Endothelial cell of hepatic sinusoid (primary cell): Measurements from ENCODE around the gene IRGC.
"Not testable (repeated sequence)": the region's sequence is repeated elsewhere in the genome, so short reads cannot be mapped to it uniquely, and the experiment has no call there.

Experiments
- in situ Hi-C: cut with HindIII; loops from 2 replicates; pipeline ENCODE4 v1.10.0; 2017; ENCODE audit warnings: low sequenced_read_pairs

The IRGC gene, protein sequence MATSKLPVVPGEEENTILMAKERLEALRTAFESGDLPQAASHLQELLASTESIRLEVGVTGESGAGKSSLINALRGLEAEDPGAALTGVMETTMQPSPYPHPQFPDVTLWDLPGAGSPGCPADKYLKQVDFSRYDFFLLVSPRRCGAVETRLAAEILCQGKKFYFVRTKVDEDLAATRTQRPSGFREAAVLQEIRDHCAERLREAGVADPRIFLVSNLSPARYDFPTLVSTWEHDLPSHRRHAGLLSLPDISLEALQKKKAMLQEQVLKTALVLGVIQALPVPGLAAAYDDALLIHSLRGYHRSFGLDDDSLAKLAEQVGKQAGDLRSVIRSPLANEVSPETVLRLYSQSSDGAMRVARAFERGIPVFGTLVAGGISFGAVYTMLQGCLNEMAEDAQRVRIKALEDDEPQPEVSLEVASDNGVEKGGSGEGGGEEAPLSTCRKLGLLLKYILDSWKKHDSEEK

DNA sequence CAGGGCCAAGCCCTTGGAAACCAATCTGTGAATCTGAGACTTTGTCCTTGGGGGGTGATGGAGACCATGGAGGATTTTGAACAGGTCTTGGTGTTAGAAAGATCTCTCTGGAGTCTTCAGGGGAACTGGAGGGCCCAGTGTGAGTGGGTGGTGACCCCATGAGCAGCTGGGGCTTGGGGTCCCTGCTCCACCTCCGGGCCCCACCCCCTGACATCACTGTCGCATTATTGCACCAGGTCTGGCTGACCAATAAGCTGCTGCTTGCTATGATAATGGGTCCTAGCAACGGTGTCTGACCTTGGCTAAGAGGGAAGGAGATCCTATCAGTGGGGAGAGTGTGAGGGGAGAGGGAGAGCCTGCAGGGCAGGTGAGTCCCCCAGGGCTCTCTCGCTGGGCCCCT lies at the start of gene IRGC:
TSS of gene IRGC (plus strand) at position 301 of the 400 bp plus-strand sequence. CDS start 2,483 bp downstream, outside the sequence.
- in situ Hi-C loops, result no loop called here

DNA sequence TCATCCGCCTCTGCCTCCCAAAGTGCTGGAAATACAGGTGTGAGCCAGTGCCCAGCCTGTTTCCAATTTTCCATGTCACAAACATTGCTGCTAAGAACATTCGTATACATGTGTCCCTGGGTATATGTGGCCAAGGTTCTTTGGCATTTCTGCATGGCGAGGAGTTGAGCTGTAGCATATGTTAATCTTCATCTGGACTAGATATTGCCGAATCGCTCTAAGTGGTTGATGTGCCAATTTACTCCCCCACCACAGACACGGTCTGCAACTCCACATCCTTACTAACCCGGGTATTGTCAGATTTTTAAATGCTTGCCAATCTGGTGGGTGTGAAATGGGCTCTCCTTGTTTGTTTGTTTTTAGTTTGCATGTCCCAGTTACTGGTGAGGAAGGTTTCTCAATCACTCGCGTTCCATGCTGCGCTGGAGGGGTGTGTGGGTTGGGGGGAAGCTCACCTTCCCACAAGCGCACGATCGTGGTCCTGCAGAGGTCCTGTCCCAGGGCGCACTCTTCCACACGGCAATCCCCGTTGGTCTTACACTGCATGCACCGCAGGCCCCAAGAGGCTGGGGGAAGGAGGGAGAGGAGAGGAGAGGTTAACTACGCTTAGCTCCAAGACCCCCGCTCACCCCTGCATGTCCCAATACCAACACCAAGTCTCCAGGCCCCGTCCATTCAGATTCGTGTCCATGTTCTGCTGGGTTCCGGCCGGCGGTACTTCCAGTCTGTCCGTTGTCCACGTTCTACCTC lies 48.6 kb upstream of the IRGC start:
- in situ Hi-C loops, result loop anchor here (5.0 kb wide), 3 partner anchors 55 to 130 kb away; no protein-coding TSS in a partner anchor

DNA sequence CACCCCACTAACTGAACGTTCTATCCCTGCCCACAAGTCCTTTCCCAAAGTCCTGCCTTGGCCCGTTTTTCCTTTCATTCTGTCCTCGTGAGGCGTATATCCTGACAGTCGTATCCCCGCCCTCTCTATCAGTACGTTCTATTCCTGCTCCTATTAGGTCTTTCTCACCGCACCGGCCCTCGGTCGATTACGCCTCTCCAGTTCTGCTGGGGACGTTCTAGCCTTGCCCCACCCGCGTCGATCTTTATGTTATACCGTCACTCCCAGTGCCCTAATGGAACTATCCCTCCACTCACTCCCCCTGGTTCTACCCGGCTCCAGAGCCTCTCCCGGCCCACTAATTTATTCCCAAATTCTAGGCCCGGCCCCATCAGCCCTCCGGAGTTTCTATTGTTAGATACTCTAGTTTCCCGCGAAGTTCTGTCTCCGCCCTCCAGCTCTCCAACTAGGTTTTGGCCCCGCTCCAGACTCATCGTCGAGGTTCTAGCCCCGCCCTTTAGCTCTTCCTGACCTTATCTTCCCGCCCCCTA lies 47.9 kb upstream of the IRGC start:
- in situ Hi-C loops, result loop anchor here (5.0 kb wide), 3 partner anchors 54 to 131 kb away; no protein-coding TSS in a partner anchor

DNA sequence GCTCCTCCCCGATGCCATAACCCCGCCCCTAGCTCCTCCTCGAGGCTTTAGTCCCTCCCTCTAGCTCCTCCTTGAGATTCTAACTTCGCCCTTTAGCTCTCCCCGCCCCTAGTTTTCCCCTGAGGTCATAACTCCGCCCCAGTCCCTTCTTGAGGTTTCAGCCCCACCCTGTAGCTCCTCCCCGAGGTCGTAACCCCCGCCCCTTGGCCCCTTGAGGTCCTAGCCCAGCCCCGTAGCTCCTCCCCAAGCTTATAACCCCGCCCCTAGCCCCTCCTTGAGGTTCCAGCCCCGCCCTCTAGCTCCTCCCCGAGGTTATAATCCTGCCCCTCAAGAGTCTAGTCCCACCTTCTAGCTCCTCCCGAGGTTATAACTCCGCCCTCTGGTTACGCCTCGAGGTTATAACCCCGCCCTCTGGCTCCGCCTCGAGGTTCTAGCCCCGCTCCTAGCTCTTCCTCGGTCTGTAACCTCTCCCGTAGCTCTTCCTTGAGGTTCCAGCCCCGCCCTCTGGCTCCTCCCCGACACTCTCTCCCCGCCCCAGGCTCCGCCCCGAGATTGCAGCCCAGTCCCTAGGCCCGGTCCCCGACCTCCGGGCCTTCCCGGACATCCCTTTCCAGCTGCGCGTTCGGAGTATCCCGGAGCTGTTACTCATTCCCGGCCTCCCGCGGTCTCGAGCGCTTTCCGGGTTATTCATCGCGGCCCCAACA lies 47.3 kb upstream of the IRGC start:
- in situ Hi-C loops, result loop anchor here (5.0 kb wide), 3 partner anchors 54 to 131 kb away; no protein-coding TSS in a partner anchor

DNA sequence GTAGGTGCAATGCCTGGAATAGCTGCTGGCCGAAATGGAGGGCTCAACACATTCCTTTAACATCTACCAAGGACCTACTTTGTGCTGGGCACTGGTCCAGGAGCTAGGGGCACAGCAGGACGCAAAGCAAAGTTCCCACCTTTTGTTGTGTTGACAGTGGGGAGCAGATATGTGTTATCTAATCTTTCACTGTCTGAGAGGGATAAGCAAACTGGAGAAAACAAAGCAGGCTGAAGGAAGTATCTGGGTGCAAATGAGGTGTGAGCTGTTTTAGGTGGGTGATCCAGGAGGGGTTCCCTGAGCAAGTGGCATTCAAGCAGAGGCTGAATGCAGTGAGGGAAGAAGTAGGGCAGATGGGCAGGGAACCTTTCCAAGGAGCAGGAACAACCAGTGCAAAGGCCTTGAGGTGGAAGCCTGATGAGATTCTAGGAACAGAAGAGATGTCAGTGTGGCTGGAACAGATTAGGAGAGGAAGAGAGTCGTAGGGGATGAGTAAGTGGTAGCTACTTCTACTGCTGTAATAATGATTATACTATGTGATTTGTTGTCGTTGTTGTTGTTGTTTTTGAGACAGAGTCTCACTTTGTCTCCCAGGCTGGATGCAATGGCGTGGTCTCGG lies 43.7 kb upstream of the IRGC start:
- in situ Hi-C loops, result no loop called here

DNA sequence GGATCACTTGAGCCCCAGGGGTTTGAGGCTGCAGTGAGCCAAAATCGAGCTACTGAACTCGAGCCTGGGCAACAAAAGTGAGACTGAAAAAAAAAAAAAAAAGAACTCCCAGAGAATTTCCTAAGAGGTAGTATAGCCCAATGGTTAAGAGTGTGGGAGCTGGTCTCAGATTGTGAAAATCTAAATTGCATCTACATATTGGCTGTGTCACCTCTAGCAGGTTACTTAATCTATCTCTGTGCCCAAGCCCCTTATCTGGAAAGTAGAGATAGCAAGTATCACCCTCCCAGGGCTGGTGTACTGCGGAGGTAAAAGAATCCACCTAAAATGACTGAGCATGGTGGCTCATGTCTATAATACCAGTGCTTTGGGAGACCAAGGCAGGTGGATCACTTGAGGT lies 42.2 kb upstream of the IRGC start:
- in situ Hi-C loops, result no loop called here

DNA sequence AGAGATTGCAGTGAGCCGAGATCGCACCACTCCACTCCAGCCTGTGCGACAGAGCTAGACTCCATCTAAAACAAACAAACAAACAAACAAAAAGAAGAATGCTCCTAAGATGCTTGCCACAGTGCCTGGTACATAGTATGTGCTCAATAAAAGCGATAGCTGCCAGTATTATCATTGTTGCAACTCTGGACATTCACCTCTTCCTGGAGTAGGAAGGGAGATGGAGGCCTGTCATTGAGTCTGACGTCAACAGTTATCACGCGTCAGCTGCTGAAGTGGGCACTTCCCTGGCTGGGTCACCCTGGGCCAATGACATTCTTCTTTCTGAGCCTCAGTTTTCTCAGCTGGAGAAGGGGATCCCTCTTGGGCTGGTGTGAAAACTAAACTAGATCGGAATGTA lies 41.7 kb upstream of the IRGC start:
- in situ Hi-C loops, result no loop called here

DNA sequence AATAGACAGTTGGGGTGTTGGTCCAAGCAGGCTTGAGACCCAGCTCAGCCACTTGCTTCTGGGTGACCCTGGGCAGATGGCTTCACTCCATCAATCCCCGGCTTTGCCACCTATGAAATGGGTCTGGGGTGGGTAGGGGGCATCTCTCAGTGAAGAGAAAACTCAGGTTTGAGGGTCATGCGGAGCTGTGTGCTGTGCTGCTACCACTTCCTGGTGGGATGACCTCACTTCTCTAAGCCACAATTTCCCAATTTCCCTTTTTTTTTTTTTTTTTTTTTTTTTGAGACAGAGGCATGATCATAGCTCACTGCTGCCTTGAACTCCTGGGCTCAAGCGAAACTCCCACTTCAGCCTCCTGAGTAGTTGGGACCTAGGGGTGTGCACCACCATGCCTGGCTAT lies 41.3 kb upstream of the IRGC start:
- in situ Hi-C loops, result no loop called here

DNA sequence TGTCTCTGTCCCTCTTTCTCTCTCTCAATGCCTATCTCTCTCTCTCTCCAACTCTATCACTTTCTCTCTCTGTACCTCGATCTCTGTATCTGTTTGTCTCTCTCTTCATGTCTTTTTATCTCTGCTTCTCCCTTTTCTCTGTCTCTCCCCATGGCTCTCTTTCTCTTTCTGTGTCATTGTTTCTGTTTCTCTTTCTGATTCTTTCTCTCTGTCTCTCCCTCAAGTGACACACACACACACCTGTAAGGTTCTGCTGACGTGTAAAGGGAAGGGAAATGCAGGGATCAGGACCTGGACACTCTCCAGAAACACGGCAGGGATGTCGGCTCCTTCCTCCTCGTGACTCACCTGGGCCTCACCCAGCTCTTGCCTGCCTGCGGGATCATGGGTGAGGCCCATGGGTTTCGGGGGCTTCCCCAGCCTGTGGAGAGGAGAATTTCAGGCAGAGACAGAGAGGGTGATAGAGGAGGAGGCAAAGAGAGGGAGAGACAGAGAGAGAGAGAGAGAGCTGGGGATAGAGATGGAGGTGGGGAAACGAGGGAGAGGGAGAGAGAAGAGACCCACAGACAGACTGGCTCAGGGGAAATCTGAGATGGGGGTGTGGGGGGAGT lies 40.5 kb upstream of the IRGC start:
- in situ Hi-C loops, result no loop called here

DNA sequence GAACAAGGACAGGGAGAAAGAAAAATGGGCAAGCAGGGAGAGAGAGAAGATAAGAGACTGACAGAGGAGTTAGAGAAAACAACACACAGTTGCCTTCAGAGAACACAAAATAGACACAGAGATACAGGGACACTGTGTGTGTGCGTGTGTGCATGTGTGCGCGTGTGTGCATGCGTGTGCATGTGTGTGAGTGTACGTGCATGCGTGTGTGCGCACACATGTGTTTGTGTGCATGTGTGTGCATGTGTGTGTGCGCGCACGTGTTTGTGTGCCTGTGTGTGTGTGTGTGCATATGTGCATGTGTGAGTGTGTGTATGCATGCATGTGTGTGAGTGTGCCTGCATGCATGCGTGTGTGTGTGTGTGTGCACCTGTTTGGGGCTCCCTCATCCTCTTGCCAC lies 40.0 kb upstream of the IRGC start:
- in situ Hi-C loops, result no loop called here

DNA sequence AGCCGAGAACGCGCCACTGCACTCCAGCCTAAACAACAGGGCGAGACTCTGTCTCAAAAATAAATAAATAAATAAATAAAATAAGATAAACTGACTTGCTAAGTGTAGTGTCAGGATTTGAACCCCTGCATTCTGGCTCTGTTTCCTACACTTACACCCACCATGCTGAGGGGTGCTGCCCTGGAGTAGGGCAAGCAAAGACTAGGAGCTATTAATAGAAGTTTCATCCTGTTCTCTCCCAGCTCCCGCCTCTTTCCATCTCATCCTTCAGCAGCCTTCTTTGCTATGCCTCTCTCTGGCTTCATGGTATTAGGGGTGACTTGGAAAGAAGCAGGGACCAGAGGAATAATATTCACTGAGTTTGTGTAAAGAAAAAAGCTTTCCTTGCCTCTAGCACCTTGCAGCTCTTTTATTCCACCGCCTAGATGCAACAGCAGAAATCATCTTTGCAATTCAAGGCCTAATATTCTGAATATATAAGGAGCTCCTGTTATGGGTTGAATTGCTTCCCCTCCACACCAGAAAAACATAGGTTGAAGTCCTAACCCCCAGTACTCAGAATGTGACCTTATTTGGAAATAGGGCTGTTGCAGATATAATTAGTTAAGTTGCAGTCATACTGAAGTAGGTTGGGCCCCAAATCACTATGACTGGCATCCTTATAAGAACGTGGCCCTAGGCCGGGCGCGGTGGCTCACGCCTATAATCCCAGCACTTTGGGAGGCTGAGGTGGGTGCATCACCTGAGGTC lies 37.2 kb upstream of the IRGC start:
- in situ Hi-C loops, result no loop called here

DNA sequence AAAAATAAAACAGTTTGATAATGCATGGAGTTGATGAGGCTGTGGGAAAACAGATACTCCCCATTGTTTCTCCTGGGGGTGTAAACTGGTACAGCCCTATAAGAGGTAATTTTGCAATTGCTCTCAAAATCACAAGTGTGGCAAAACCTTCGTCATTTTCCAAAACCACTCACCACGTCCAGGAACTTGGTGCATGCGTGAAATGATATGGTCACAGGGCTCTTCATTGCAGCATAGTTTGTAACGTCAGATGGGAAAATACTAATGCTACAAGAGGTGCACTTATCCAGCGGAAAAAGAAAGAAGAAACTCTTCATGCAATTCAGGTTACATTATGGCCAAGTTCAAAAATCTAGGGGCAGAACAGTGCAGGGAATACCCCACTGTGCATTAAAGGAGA lies 34.1 kb upstream of the IRGC start:
- in situ Hi-C loops, result no loop called here

DNA sequence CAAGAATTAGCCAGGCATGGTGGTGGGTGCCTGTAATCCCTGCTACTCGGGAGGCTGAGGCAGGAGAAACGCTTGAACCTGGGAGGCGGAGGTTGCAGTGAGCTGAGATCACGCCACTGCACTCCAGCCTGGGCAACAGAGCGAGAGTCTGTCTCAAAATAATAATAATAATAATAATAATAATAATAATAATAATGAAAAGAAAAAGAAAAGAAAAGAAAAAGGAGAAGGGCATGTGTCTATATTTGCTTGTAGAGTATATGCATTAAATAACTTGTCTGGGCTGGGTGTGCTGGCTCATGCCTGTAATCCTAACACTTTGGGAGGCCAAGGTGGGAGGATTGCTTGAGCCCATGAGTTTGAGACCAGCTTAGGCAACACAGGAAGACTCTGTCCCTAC lies 33.6 kb upstream of the IRGC start:
- in situ Hi-C loops, result not testable (repeated sequence)

DNA sequence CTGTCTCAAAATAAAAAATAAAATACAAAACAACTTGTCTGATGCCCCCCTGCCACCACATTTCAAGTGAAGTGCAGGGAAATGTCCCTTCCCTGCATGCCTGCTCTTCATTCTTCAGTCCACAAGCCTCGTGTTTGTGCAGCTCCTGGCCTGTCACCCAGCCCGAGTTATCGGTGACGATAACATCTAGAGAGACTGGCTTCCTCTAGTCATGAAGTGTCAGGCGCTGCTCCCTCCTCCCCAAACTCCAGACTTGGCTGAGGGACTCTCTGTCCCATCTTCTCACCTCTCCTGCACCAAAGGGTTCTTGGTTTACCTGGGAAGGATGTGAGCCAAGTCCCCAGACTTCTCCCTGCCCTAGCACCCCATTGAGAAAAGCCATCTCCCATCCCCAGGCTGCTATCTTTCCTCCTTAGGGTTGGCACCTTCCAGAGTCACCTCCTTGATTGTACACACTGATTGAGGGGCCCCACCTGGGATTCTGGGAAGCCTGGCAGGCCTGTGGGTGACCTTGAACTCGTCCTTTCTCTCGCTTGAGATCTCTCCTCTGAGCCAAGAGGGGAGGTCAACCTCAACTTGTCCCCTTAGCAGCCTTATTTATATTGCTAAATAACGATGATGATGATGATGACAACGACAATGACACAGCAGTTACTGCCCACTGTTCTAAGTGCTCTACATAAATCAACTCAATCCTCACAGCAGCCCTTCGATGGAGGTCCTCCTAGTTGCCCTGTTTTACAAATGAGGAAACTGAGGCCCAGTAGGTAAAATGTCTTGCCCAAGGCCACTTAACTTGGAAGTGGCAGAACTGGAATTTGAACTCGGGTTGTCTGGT lies 32.8 kb upstream of the IRGC start:
- in situ Hi-C loops, result no loop called here

DNA sequence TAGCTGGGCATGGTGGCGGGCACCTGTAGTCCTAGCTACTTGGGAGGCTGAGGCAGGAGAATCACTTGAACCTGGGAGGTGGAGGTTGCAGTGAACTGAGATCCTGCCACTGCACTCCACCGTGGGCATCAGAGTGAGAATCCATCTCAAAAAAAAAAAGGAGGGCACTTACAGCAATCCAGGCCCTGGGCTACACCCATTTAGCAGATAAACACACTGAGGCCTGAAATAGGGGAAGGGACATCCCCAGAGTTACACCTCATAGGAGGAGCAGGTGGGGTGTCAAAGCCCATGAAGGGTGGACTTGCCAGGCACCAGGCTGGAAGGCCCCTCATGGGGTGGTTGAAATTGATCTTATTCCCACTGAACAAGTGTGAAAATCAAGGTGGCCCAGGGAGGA lies 32.0 kb upstream of the IRGC start:
- in situ Hi-C loops, result no loop called here

DNA sequence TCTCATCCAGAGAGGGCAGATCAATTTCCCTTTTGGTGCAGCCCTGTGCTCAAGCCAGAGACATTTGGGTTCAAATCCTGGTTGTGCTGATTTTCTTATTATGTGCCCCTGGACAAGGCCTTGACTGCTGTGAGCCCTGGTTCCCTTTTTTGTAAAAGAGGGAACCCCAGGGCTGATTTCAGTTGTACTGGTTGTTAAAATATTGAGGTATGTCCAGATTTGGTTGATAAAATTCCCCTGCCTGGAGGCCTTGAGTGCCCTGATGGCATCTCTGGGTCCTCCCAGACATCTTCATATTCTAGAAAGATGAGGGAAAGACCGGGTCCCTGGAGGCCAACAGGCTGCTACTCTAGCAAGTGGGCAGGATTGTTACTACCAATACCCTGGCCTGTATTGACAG lies 31.6 kb upstream of the IRGC start:
- in situ Hi-C loops, result no loop called here

DNA sequence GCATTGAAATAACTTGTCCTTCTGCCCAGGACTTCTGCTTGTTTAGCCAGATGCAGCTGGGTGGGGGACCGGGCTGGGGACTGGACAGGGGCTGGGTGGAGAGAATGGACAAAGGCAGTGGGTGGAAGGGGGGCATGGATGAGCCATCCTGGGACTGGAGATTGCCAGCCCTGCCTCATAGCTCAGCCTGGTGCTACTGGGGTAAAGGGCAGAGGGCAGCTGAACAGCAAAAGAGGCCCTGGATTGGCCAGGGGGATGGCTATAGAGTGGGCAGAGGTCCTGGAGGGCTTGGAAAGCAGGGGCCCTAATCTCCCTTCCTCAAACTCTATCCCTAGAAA lies 28.2 kb upstream of the IRGC start:
- in situ Hi-C loops, result no loop called here

DNA sequence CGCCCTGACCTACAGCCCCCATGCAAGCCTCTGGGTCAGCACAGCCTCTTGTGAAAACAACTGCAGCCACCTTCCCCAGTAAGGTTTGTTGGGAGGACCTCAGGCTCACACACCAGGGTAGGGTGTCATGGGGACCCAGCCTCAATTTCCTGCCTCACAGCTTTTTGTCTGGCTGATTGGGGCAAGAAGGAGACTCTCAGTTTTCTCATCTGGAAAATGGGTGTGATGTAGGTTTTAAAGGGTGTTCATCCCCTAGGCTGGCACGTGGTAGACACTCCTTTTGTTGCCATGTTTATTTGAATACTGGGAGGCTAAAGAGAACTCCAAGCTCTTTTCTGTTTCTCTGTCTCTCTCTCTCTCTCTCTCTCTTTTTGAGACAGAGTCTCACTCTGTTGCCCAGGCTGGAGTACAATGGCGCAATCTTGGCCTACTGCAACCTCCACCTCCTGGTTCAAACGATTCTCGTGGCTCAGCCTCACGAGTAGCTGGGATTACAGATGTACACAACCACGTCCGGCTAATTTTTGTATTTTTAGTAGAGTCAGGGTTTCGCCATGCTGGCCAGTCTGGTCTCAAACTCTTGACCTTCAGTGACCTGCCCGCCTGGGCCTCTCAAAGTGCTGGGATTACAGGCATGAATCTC lies 27.7 kb upstream of the IRGC start:
- in situ Hi-C loops, result no loop called here
